Stomach (tissue), 4 donors: Measurements from ENCODE around the gene GAS6.

ENCODE experiments used
- POLR2A ChIP-seq, 4 donors: fragments of 450-650 bp; IDR thresholded peaks; one replicate each; pipeline ENCODE4 v1.6.1; 2016; ENCODE audit warnings: antibody characterized with exemption in 4 of 4, control low read depth in 2 of 4, mild to moderate bottlenecking in 1 of 4, moderate library complexity in 1 of 4
- POLR2AphosphoS5 ChIP-seq, 3 donors: sonication (generic); formaldehyde crosslinking; IDR thresholded peaks; one replicate each; pipeline ENCODE4 v1.6.1; 2016; ENCODE audit warnings: antibody characterized with exemption in 3 of 3

GRCh38 chr13:113770937-113771336, 92.9 kb downstream of the GAS6 start:
- TF ChIP-seq POLR2AphosphoS5 (IDR thresholded peaks at IDR 0.05): no peak
- no peak for TF ChIP-seq POLR2A (IDR thresholded peaks at IDR 0.05)
